GM18508 (cell line): Measurements from ENCODE around the gene CDPF1.

Source experiments
- ATAC-seq: cut with Tn5 transposase; IDR thresholded peaks from one replicate; pipeline ENCODE4 v1.9.1; 2021; ENCODE audit warnings: moderate number of reproducible peaks; ENCODE audit not compliant: insufficient read depth, unreplicated experiment

The CDPF1 gene

DNA sequence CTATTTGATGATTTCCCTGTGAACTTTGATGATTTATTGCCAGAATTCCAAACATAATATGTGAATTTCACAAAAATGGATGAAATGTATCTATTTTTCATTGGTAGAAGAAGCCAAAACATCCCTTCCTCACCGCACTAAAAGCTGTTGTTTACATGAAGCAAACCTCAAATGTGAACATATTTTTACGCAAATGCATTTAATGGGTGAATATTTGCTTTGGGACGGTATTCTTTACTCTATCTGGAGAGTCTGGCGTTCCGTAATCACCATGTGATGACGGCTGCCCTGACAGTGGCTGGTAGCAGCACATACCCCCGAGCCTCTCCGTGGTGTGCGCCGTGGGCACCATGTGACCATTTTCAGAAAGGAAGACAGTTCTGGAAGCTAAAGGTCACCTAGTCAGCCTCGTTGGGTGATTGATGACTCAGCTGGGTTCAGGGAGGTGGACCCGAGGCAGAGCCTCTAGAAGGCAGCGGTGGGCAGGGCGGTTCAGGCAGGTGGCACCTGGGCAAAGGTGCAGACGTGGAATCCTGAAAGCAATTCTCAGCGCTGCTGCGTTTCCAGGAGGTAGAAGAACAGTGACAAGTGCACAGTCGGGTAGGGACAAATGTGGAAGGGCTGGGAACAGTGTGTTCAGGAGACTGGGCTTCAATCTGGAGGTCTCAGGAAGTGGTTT, 54.5 kb downstream of the CDPF1 start:
- no peak for ATAC-seq
